Activated CD4-positive, alpha-beta T cell treated with anti-CD3 and anti-CD28 coated beads for 36 hours (primary cell): ENCODE data around the gene P2RY14. TPM values are rescaled to one million over a fixed set of nuclear protein-coding genes. Genes with fewer than 3 reads are reported as not detected.

Experiments
- ATAC-seq: fragments of 200-7000 bp; cut with Tn5 transposase; one replicate; pipeline ENCODE4 v1.10.0; 2021; ENCODE audit warnings: mild to moderate bottlenecking, moderate library complexity
- CTCF ChIA-PET: fragments of 350-600 bp; sonication (Branson Sonifier 250); formaldehyde crosslinking; loops from one replicate; lab custom pipeline; 2021; ENCODE audit warnings: antibody characterized with exemption; lab: Charles Lee
- POLR2A ChIA-PET: fragments of 350-600 bp; sonication (Branson Sonifier 250); formaldehyde crosslinking; loops from one replicate; lab custom pipeline; 2021; ENCODE audit warnings: antibody characterized with exemption, inconsistent platforms; lab: Charles Lee
- DNase-seq: peaks from one replicate; pipeline ENCODE4 v3.0.0-alpha.2; 2020
- H3K27ac Mint-ChIP-seq: one replicate; pipeline ENCODE4 v1.8.0; 2021; ENCODE audit warnings: mixed read lengths
- H3K27me3 Mint-ChIP-seq: one replicate; pipeline ENCODE4 v1.8.0; 2021; ENCODE audit warnings: mixed read lengths
- H3K36me3 Mint-ChIP-seq: one replicate; pipeline ENCODE4 v1.8.0; 2021; ENCODE audit warnings: low read depth, mixed read lengths
- H3K4me1 Mint-ChIP-seq: one replicate; pipeline ENCODE4 v1.8.0; 2021; ENCODE audit warnings: mixed read lengths
- H3K4me3 Mint-ChIP-seq: one replicate; pipeline ENCODE4 v1.8.0; 2021; ENCODE audit warnings: mild to moderate bottlenecking, moderate library complexity, mixed read lengths
- H3K9me3 Mint-ChIP-seq: one replicate; pipeline ENCODE4 v1.8.0; 2021; ENCODE audit warnings: low read depth, mixed read lengths
- intact Hi-C, 2 experiments: fragments of 100-400 bp; cut with DNase I in 1 of 2; cut with micrococcal nuclease in 1 of 2; formaldehyde crosslinking; loops; one replicate each; pipeline versions ENCODE4 v1.14.2 to v1.15.1; 2022 to 2024; cut with DNase I, micrococcal nuclease
- total RNA-seq, 2 experiments: library from RNA; stranded (reverse); gene quantifications; one replicate each; pipeline ENCODE4 v1.2.3, GENCODE V29; 2021

Gene P2RY14
- total RNA-seq, 2 experiments from 2014 or later, result 0.16 to 0.25 TPM

GRCh38 chr3:151197228-151197627 is 81.1 kb downstream of the P2RY14 start:
- ChIA-PET POLR2A (interaction anchor here (1.1 kb wide), 1 partner anchor 12 kb away, joined by 4 read pairs; no protein-coding TSS in a partner anchor), CTCF (interaction anchor here (0.6 to 1.3 kb wide), 4 partner anchors 9 to 29 kb away, joined by 3 to 4 read pairs (median 3); no protein-coding TSS in a partner anchor)
- Mint-ChIP-seq H3K4me3 (no peak overlapping the region), H3K27ac (peak overlapping the region; percentile 31), H3K36me3 (peaks cover 58% of the 10 kb centered on the region), H3K4me1 (peaks cover 43% of the 10 kb centered on the region), H3K27me3 (no peaks in the 10 kb centered on the region), H3K9me3 (peaks cover 3% of the 10 kb centered on the region)
- intact Hi-C loops, result no loop called here
- DNase-seq (no peak), ATAC-seq (no peak)

- Mint-ChIP-seq H3K4me3 (no peak overlapping the region), H3K4me1 (peaks cover 48% of the 10 kb centered on the region), H3K36me3 (peaks cover 56% of the 10 kb centered on the region), H3K9me3 (peaks cover 3% of the 10 kb centered on the region), H3K27ac (peak overlapping the region; percentile 15), H3K27me3 (no peaks in the 10 kb centered on the region)
- DNase-seq (no peak), ATAC-seq (no peak)
- intact Hi-C loops, result no loop called here
- ChIA-PET CTCF (interaction anchor here (0.6 to 1.3 kb wide), 7 partner anchors 8 to 40 kb away, joined by 3 to 4 read pairs (median 3); no protein-coding TSS in a partner anchor), POLR2A (interaction anchor here (1.4 kb wide), 1 partner anchor 9 kb away, joined by 6 read pairs; no protein-coding TSS in a partner anchor)
These were observed 81.9 kb downstream of the P2RY14 start for GRCh38 chr3:151196434-151196833.

GRCh38 chr3:151195826-151196225 is 82.5 kb downstream of the P2RY14 start:
- H3K27ac Mint-ChIP-seq, result peak overlapping the region; percentile 21
- ATAC-seq (no peak), DNase-seq (no peak)
- peaks cover 54% of the 10 kb centered on the region for H3K36me3 Mint-ChIP-seq
- H3K4me3 Mint-ChIP-seq, result no peak overlapping the region
- no peaks in the 10 kb centered on the region for H3K27me3 Mint-ChIP-seq
- peaks cover 5% of the 10 kb centered on the region for H3K9me3 Mint-ChIP-seq
- ChIA-PET CTCF (interaction anchor here (1.1 kb wide), 1 partner anchor 9 kb away, joined by 3 read pairs; no protein-coding TSS in a partner anchor), POLR2A (interaction anchor here (1.4 kb wide), 1 partner anchor 9 kb away, joined by 6 read pairs; no protein-coding TSS in a partner anchor)
- intact Hi-C loops, result no loop called here
- H3K4me1 Mint-ChIP-seq, result peaks cover 54% of the 10 kb centered on the region

- H3K27me3 Mint-ChIP-seq, result no peaks in the 10 kb centered on the region
- CTCF ChIA-PET, result interaction anchor here (0.8 to 1.8 kb wide), 7 partner anchors 10 to 124 kb away, joined by 3 to 4 read pairs (median 3); partner anchors contain the start of genes GPR171 and GPR87
- ATAC-seq (no peak), DNase-seq (no peak)
- peaks cover 57% of the 10 kb centered on the region for H3K4me1 Mint-ChIP-seq
- POLR2A ChIA-PET, result interaction anchor here (0.8 to 1.1 kb wide), 2 partner anchors 8 to 17 kb away, joined by 3 read pairs; no protein-coding TSS in a partner anchor
- peak overlapping the region; percentile 55 for H3K27ac Mint-ChIP-seq
- H3K36me3 Mint-ChIP-seq, result peaks cover 36% of the 10 kb centered on the region
- H3K9me3 Mint-ChIP-seq, result peaks cover 7% of the 10 kb centered on the region
- intact Hi-C loops, result no loop called here
- H3K4me3 Mint-ChIP-seq, result no peak overlapping the region
These were observed 85.8 kb downstream of the P2RY14 start for GRCh38 chr3:151192545-151192944.

GRCh38 chr3:151191095-151191494 is 87.2 kb downstream of the P2RY14 start:
- H3K9me3 Mint-ChIP-seq, result peaks cover 7% of the 10 kb centered on the region
- DNase-seq (no peak), ATAC-seq (peak; percentile 58)
- peaks cover 26% of the 10 kb centered on the region for H3K36me3 Mint-ChIP-seq
- H3K27ac Mint-ChIP-seq, result peak overlapping the region; percentile 95
- ChIA-PET POLR2A (interaction anchor here (0.7 to 1.1 kb wide), 2 partner anchors 9 to 20 kb away, joined by 3 read pairs; no protein-coding TSS in a partner anchor), CTCF (interaction anchor here (1.4 to 1.8 kb wide), 3 partner anchors 23 to 35 kb away, joined by 3 to 5 read pairs (median 4); no protein-coding TSS in a partner anchor)
- no peaks in the 10 kb centered on the region for H3K27me3 Mint-ChIP-seq
- H3K4me1 Mint-ChIP-seq, result peaks cover 58% of the 10 kb centered on the region
- peak overlapping the region; percentile 52 for H3K4me3 Mint-ChIP-seq
- intact Hi-C loops, result loop anchor here (1.0 kb wide), 2 partner anchors 8 to 12 kb away; partner anchors contain the start of gene GPR171 (in 2 of the 2)

GRCh38 chr3:151183265-151183671 is 95.1 kb downstream of the P2RY14 start:
- intact Hi-C loops, result no loop called here
- CTCF ChIA-PET, result interaction anchor here (0.9 to 2.5 kb wide), 4 partner anchors 10 to 45 kb away, joined by 3 to 11 read pairs (median 3); no protein-coding TSS in a partner anchor
- POLR2A ChIA-PET, result no interaction called here
- peak overlapping the region; percentile 87 for H3K27ac Mint-ChIP-seq
- DNase-seq, result no peak
- H3K4me1 Mint-ChIP-seq, result peaks cover 42% of the 10 kb centered on the region
- no peaks in the 10 kb centered on the region for H3K27me3 Mint-ChIP-seq
- H3K4me3 Mint-ChIP-seq, result peak overlapping the region; percentile 63
- no peaks in the 10 kb centered on the region for H3K9me3 Mint-ChIP-seq
- peaks cover 2% of the 10 kb centered on the region for H3K36me3 Mint-ChIP-seq
- peak; percentile 59 for ATAC-seq

GRCh38 chr3:151182349-151183079 is 95.8 kb downstream of the P2RY14 start:
- H3K27ac Mint-ChIP-seq, result peak overlapping the region; percentile 37
- no peaks in the 10 kb centered on the region for H3K27me3 Mint-ChIP-seq
- intact Hi-C loops, result no loop called here
- CTCF ChIA-PET, result interaction anchor here (0.9 to 2.5 kb wide), 9 partner anchors 9 to 100 kb away, joined by 3 to 11 read pairs (median 3); partner anchors contain the start of gene GPR171
- no peak for DNase-seq
- peaks cover 2% of the 10 kb centered on the region for H3K36me3 Mint-ChIP-seq
- no peaks in the 10 kb centered on the region for H3K9me3 Mint-ChIP-seq
- peaks cover 40% of the 10 kb centered on the region for H3K4me1 Mint-ChIP-seq
- POLR2A ChIA-PET, result no interaction called here
- no peak for ATAC-seq
- H3K4me3 Mint-ChIP-seq, result no peak overlapping the region

GRCh38 chr3:151178208-151178845 is 100.0 kb downstream of the P2RY14 start:
- no peak overlapping the region for H3K4me3 Mint-ChIP-seq
- CTCF ChIA-PET, result interaction anchor here (0.8 to 1.2 kb wide), 3 partner anchors 10 to 33 kb away, joined by 3 to 4 read pairs (median 3); no protein-coding TSS in a partner anchor
- H3K4me1 Mint-ChIP-seq, result peaks cover 15% of the 10 kb centered on the region
- intact Hi-C loops, result no loop called here
- no peak for ATAC-seq
- no peaks in the 10 kb centered on the region for H3K36me3 Mint-ChIP-seq
- H3K9me3 Mint-ChIP-seq, result no peaks in the 10 kb centered on the region
- H3K27ac Mint-ChIP-seq, result no peak overlapping the region
- DNase-seq, result no peak
- no peaks in the 10 kb centered on the region for H3K27me3 Mint-ChIP-seq
- POLR2A ChIA-PET, result no interaction called here

- ATAC-seq, result no peak
- Mint-ChIP-seq H3K27me3 (no peaks in the 10 kb centered on the region), H3K4me1 (peaks cover 22% of the 10 kb centered on the region), H3K9me3 (no peaks in the 10 kb centered on the region), H3K27ac (no peak overlapping the region), H3K36me3 (no peaks in the 10 kb centered on the region), H3K4me3 (no peak overlapping the region)
- intact Hi-C loops, result no loop called here
- DNase-seq, result no peak
- CTCF ChIA-PET, result no interaction called here
- POLR2A ChIA-PET, result no interaction called here
These were observed 102.4 kb downstream of the P2RY14 start for GRCh38 chr3:151175952-151176351.

- intact Hi-C loops, result no loop called here
- Mint-ChIP-seq H3K9me3 (no peaks in the 10 kb centered on the region), H3K4me3 (no peak overlapping the region), H3K27me3 (no peaks in the 10 kb centered on the region), H3K27ac (no peak overlapping the region), H3K36me3 (no peaks in the 10 kb centered on the region), H3K4me1 (peaks cover 34% of the 10 kb centered on the region)
- DNase-seq, result no peak
- ChIA-PET POLR2A (interaction anchor here (0.6 kb wide), 1 partner anchor 29 kb away, joined by 14 read pairs; the partner anchor contains the start of gene GPR171), CTCF (interaction anchor here (0.8 to 1.4 kb wide), 2 partner anchors 51 to 56 kb away, joined by 3 to 6 read pairs; no protein-coding TSS in a partner anchor)
- no peak for ATAC-seq
These were observed 104.0 kb downstream of the P2RY14 start for GRCh38 chr3:151174351-151174750.
